ENCODE results near the gene WWC2. TPM values are rescaled to one million over a fixed set of nuclear protein-coding genes. Genes with fewer than 3 reads are reported as not detected.

The WWC2 gene
- total and polyA plus RNA-seq, 2 experiments from 2014 or later = 33.2 to 48.3 TPM

DNA sequence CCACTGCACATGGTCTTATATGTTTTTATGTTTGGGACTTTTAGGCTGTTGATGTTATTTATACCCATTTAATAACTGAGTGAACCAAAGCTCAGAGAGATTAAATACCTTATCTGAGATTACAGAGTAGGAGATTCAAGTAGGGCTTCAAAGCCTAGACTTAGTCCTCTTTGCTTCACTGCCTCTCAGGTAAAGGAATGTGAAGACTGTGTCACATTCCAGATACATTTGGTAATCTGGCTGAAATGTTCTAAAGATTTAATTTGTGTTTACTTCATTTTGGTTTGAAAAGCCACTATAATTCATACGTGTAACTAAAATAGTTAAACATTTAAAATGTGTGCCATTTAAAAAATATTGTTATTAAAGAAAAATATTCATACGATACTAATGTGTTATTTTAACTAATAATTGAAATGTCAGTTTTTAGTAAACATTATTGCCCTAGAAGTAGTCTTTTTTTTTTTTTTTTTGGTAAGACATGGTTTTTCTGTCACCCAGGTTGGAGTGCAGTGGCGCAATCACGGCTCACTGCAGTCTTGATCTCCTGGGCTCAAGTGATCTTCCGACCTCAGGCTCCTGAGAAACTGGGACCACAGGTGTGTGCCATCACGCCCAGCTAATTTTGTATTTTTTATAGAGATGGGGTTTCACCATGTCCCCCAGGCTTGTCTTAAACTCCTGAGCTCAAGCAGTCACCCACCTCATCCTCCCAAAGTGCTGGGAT, 54.3 kb downstream of the WWC2 start:
- Histone ChIP-seq H3K27me3 (replicated peaks; ENCODE audit: insufficient read depth) (no peaks in the 10 kb centered on the region), H3K9me2 (ENCODE audit: insufficient read depth) (no peaks in the 10 kb centered on the region), H3K9ac (no peak overlapping the region), H3K4me3 (no peak overlapping the region), H2AFZ (no peak overlapping the region), H3K27ac (no peak overlapping the region), H3K79me2 (ENCODE audit: insufficient read depth) (peaks cover 98% of the 10 kb centered on the region), H4K20me1 (ENCODE audit: insufficient read depth) (peaks cover 14% of the 10 kb centered on the region), H3K4me2 (ENCODE audit: unreplicated experiment) (no peak overlapping the region), H3F3A (ENCODE audit: insufficient read depth) (peaks cover 11% of the 10 kb centered on the region; the same call in 1 of the 2 replicates), H3K4me1 (ENCODE audit: insufficient read depth) (peaks cover 19% of the 10 kb centered on the region), H3K9me3 (ENCODE audit: low read depth) (no peaks in the 10 kb centered on the region), H3K36me3 (ENCODE audit: low read depth) (no peaks in the 10 kb centered on the region)
- in situ Hi-C loops (cut with MboI) = no loop called here
- no peak for TF ChIP-seq EZH2 (IDR thresholded peaks at IDR 0.05; ENCODE audit: insufficient read depth, poor library complexity, severe bottlenecking)
- no peak for TF ChIP-seq EZH2phosphoT487 (IDR thresholded peaks at IDR 0.05; ENCODE audit: insufficient read depth, low read depth)
- no peak for DNase-seq
- 97 to 99% methylated on average over 6 of the region's 6 CpGs for WGBS, 2 experiments (ENCODE audit: low coverage in 1 of 2, low lambda C conversion rate in 2 of 2, missing lambda C conversion rate in 2 of 2)

DNA sequence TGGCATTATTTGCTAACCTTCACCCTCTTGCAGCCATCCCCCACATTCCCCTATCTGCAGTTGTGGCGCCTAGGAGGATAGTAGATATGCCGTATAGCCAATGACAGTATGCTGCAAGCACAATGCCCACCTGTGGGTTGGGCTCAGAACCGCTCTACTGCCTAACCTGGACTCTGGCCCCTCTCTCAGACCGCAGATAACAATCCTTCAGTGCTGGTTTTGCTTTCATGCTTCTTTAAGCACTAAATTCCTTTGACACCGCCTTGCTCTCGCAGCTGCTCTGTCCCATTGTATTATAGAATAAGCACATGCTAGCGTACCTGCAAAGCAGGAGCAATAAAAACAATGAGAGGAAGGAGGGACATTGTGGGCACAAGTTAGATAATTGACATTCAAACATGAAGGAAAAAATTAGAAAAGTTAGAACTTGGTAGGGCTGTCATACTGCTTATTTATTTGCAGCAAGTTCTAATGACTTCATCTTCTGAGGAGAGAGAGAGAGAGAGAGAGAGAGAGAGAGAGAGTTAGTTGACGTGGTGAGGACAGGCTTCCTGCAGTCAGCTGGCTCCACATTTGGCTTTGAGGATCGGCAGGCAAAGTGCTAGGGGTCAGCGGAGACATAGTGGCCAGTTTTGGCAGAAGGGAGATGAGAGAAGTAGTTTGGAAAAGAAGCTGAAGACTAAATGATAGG, 55.8 kb downstream of the WWC2 start:
- Histone ChIP-seq H3K36me3 (ENCODE audit: low read depth) (no peaks in the 10 kb centered on the region), H3K9ac (no peak overlapping the region), H3K79me2 (ENCODE audit: insufficient read depth) (peaks cover 98% of the 10 kb centered on the region), H2AFZ (no peak overlapping the region), H3K9me3 (ENCODE audit: low read depth) (no peaks in the 10 kb centered on the region), H3K4me2 (ENCODE audit: unreplicated experiment) (no peak overlapping the region), H3K9me2 (ENCODE audit: insufficient read depth) (no peaks in the 10 kb centered on the region), H3K27ac (no peak overlapping the region), H3K4me1 (ENCODE audit: insufficient read depth) (peaks cover 21% of the 10 kb centered on the region), H3F3A (ENCODE audit: insufficient read depth) (peaks cover 4% of the 10 kb centered on the region; the same call in 1 of the 2 replicates), H3K4me3 (no peak overlapping the region), H4K20me1 (ENCODE audit: insufficient read depth) (peaks cover 12% of the 10 kb centered on the region), H3K27me3 (replicated peaks; ENCODE audit: insufficient read depth) (no peaks in the 10 kb centered on the region)
- no peak for TF ChIP-seq EZH2phosphoT487 (IDR thresholded peaks at IDR 0.05; ENCODE audit: insufficient read depth, low read depth)
- no peak for TF ChIP-seq EZH2 (IDR thresholded peaks at IDR 0.05; ENCODE audit: insufficient read depth, poor library complexity, severe bottlenecking)
- in situ Hi-C loops (cut with MboI) = no loop called here
- DNase-seq = no peak
- WGBS, 2 experiments (ENCODE audit: low coverage in 1 of 2, low lambda C conversion rate in 2 of 2, missing lambda C conversion rate in 2 of 2) = 74 to 76% methylated on average over 10 of the region's 10 CpGs

DNA sequence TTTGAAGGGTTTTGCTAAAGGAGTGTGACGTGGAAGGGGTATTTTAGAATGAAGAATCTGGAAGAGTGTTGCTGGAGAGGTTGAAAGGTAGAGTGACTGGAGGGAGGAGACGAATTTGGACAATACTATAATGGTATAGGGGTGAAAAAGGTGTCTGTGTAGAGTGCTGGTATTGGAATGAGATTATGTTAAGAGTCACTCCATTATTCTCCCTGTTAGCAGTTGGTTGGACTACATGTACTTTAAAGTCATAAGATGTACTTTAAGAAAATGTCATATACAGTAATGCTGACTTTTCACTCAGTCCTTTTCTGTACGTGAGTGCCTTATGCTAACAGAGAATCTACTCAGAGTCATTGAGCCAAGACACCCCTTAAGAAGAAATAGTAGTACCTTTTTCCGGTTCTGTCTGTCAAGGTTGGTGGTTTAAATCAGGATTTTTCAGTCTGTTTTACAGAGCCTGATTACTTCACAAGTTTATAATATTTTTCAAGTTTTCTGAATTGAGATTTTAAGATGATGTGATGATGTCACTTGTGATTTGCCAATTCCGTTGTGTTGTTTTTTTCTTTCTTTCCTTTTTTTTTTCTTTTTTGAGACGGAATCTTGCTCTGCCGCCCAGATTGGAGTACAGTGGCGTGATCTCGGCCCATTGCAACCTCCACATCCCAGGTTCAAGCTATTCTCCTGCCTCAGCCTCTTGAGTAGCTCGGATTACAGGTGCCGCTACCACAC, 56.6 kb downstream of the WWC2 start:
- no peak overlapping the region for H2AFZ ChIP-seq
- H3K9ac ChIP-seq = no peak overlapping the region
- H3F3A ChIP-seq (ENCODE audit: insufficient read depth) = no peaks in the 10 kb centered on the region
- no peaks in the 10 kb centered on the region for H3K9me3 ChIP-seq (ENCODE audit: low read depth)
- no peak overlapping the region for H3K4me3 ChIP-seq
- in situ Hi-C loops (cut with MboI) = no loop called here
- DNase-seq = no peak
- peaks cover 98% of the 10 kb centered on the region for H3K79me2 ChIP-seq (ENCODE audit: insufficient read depth)
- 92 to 94% methylated on average over 11 of the region's 11 CpGs for WGBS, 2 experiments (ENCODE audit: low coverage in 1 of 2, low lambda C conversion rate in 2 of 2, missing lambda C conversion rate in 2 of 2)
- H3K36me3 ChIP-seq (ENCODE audit: low read depth) = no peaks in the 10 kb centered on the region
- no peak overlapping the region for H3K27ac ChIP-seq
- H4K20me1 ChIP-seq (ENCODE audit: insufficient read depth) = peaks cover 16% of the 10 kb centered on the region
- no peaks in the 10 kb centered on the region for H3K27me3 ChIP-seq (replicated peaks; ENCODE audit: insufficient read depth)
- no peak overlapping the region for H3K4me2 ChIP-seq (ENCODE audit: unreplicated experiment)
- TF ChIP-seq EZH2phosphoT487 (IDR thresholded peaks at IDR 0.05; ENCODE audit: insufficient read depth, low read depth) (no peak), EZH2 (IDR thresholded peaks at IDR 0.05; ENCODE audit: insufficient read depth, poor library complexity, severe bottlenecking) (no peak)
- peaks cover 21% of the 10 kb centered on the region for H3K4me1 ChIP-seq (ENCODE audit: insufficient read depth)
- no peaks in the 10 kb centered on the region for H3K9me2 ChIP-seq (ENCODE audit: insufficient read depth)

DNA sequence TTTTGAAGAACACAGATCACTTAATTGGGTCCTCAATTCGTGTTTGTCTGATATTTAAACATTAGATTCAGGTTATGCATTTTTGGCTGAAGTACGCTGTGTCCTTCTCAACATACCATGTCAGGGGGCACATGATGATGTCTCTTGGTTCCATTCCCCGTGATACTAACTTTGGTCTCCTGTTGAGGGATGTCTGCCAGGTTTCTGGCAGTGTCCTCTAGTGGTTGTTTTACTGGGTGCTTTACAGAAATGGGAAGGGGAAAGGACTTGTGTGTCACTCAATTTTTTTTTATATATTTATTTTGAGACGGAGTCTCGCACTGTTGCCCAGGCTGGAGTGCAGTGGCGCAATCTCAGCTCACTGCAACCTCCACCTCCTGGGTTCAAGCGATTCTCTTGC, 58.2 kb downstream of the WWC2 start:
- in situ Hi-C loops (cut with MboI) = no loop called here

More for the DNA sequence above, 58.2 kb downstream of the WWC2 start:
- TF ChIP-seq EZH2 (IDR thresholded peaks at IDR 0.05; ENCODE audit: insufficient read depth, poor library complexity, severe bottlenecking) = no peak
- no peak for TF ChIP-seq EZH2phosphoT487 (IDR thresholded peaks at IDR 0.05; ENCODE audit: insufficient read depth, low read depth)
- Histone ChIP-seq H3K36me3 (ENCODE audit: low read depth) (no peaks in the 10 kb centered on the region), H3K9me2 (ENCODE audit: insufficient read depth) (no peaks in the 10 kb centered on the region), H3K9me3 (ENCODE audit: low read depth) (no peaks in the 10 kb centered on the region), H3K27me3 (replicated peaks; ENCODE audit: insufficient read depth) (no peaks in the 10 kb centered on the region), H2AFZ (no peak overlapping the region), H3F3A (ENCODE audit: insufficient read depth) (no peaks in the 10 kb centered on the region), H3K4me3 (no peak overlapping the region), H3K4me2 (ENCODE audit: unreplicated experiment) (no peak overlapping the region), H3K4me1 (ENCODE audit: insufficient read depth) (peaks cover 21% of the 10 kb centered on the region), H3K27ac (no peak overlapping the region), H3K79me2 (ENCODE audit: insufficient read depth) (peaks cover 100% of the 10 kb centered on the region), H4K20me1 (ENCODE audit: insufficient read depth) (peaks cover 16% of the 10 kb centered on the region), H3K9ac (no peak overlapping the region)
- no peak for DNase-seq
- 95 to 96% methylated on average over 7 of the region's 7 CpGs for WGBS, 2 experiments (ENCODE audit: low coverage in 1 of 2, low lambda C conversion rate in 2 of 2, missing lambda C conversion rate in 2 of 2)
